ENCODE results near the gene PTGES3L. TPM values are rescaled to one million over a fixed set of nuclear protein-coding genes. Genes with fewer than 3 reads are reported as not detected.
A peak's percentile ranks its signal among the peaks of the same experiment; 100 is the strongest.

The PTGES3L gene
- total RNA-seq: under 1 TPM; 0.38 to 0.49 TPM
- under 1 TPM in 2 of 3 donors, not detected in 1; 0.30 to 0.51 TPM for polyA plus RNA-seq
- 0 to 0.08 (median 0) reads per million in 6 experiments for total RNA-seq

DNA sequence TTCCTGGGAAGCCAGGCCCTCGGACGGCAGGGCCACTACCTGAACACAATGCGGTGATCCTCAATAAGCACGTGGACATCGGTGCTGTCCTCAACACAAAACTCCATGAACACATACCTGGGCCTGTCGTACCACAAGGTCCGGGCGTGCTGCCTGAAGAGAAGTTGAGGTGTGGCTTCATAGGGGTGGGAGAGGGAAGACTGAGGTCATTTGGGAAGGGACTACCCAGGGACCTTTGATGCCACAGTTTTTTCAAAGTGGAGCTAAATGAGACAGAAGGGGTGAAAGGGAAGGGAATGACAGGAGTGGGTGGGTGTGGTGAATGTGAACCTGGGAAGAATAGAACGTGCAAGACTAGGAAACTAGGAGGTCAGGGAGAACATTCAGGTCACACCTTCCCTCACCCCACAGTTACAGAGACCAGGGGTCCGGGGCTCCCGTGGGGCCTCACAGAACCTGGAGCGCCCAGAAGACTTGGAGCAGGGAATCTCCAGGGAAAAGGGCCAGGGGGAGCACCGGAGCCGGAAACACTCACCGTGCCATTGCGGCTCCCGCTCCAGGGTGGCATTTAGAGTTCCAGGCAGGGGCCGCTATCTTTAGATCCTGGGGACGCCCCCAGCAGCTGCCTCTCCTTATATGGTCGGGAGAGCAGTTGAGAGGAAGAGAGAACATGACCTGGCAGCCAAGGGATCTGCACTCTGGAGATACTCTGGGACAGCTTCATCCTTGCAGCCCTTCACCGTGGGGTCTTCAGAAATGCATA lies at the start of gene PTGES3L:
Gene PTGES3L, minus strand, starts transcription at position 570 of the 763 bp plus-strand sequence. Its CDS starts 27 bp downstream, at position 543.
- H3K9me3 Mint-ChIP-seq: no peaks in the 10 kb centered on the region
- H3K27me3 Mint-ChIP-seq: no peaks in the 10 kb centered on the region
- POLR2A ChIA-PET: interaction anchor here (0.9 to 2.9 kb wide), 5 partner anchors 11 to 156 kb away, joined by 3 to 18 read pairs (median 5); partner anchors contain the start of genes BECN1 and RPL27
- peak in 4 of 10 donors; percentile 12 to 70 (median 22) for DNase-seq
- peak within 1 kb of the TSS; percentile 92 to 99 (median 96) for H3K27ac Mint-ChIP-seq
- H3K4me3 Mint-ChIP-seq: peak within 1 kb of the TSS; percentile 91 to 100 (median 98)
- H3K4me1 Mint-ChIP-seq: peaks cover 16 to 45% (median 37%) of the 10 kb centered on the region in 4 donors
- peak; percentile 36 to 47 for ATAC-seq
- H3K36me3 Mint-ChIP-seq: peaks cover 0 to 10% (median 2%) of the 10 kb centered on the region in 3 donors

- H3K27ac Mint-ChIP-seq: peak overlapping the region in 2 of 10 donors; percentile 37 to 89
- POLR2A ChIA-PET: no interaction called here
- H3K36me3 Mint-ChIP-seq: no peaks in the 10 kb centered on the region
- peak overlapping the region in 1 of 10 donors; percentile 50 for H3K4me3 Mint-ChIP-seq
- no peaks in the 10 kb centered on the region for H3K27me3 Mint-ChIP-seq
- no peaks in the 10 kb centered on the region for H3K9me3 Mint-ChIP-seq
- ATAC-seq: no peak
- DNase-seq: no peak
- peaks cover 9 to 15% (median 13%) of the 10 kb centered on the region in 4 donors for H3K4me1 Mint-ChIP-seq
Observed at GRCh38 chr17:43028221-43028861, 48.5 kb upstream of the PTGES3L start.

- H3K4me3 Mint-ChIP-seq: peak overlapping the region in 7 of 10 donors; percentile 7 to 71 (median 47)
Observed at GRCh38 chr17:43027091-43028032, 47.5 kb upstream of the PTGES3L start.

GRCh38 chr17:43026595-43026994 lies 46.7 kb upstream of the PTGES3L start:
- H3K4me1 Mint-ChIP-seq: peaks cover 9 to 22% (median 14%) of the 10 kb centered on the region in 4 donors
- H3K9me3 Mint-ChIP-seq: no peaks in the 10 kb centered on the region
- peak overlapping the region in 4 of 10 donors; percentile 32 to 72 (median 46) for H3K27ac Mint-ChIP-seq
- DNase-seq (no peak), ATAC-seq (no peak)
- POLR2A ChIA-PET: interaction anchor here (1.0 kb wide), 1 partner anchor 145 kb away, joined by 3 read pairs; the partner anchor contains the start of gene NBR1
- H3K36me3 Mint-ChIP-seq: no peaks in the 10 kb centered on the region
- H3K4me3 Mint-ChIP-seq: peak overlapping the region in 9 of 10 donors; percentile 7 to 84 (median 43)
- no peaks in the 10 kb centered on the region for H3K27me3 Mint-ChIP-seq

More at GRCh38 chr17:43027091-43028032, 47.5 kb upstream of the PTGES3L start:
- Mint-ChIP-seq H3K9me3 (no peaks in the 10 kb centered on the region), H3K4me1 (peaks cover 9 to 16% (median 13%) of the 10 kb centered on the region in 4 donors), H3K36me3 (no peaks in the 10 kb centered on the region), H3K27me3 (no peaks in the 10 kb centered on the region), H3K27ac (peak overlapping the region in 1 of 10 donors; percentile 32)
- DNase-seq: no peak
- POLR2A ChIA-PET: interaction anchor here (1.0 kb wide), 1 partner anchor 144 kb away, joined by 3 read pairs; the partner anchor contains the start of gene NBR1
- no peak for ATAC-seq

DNA sequence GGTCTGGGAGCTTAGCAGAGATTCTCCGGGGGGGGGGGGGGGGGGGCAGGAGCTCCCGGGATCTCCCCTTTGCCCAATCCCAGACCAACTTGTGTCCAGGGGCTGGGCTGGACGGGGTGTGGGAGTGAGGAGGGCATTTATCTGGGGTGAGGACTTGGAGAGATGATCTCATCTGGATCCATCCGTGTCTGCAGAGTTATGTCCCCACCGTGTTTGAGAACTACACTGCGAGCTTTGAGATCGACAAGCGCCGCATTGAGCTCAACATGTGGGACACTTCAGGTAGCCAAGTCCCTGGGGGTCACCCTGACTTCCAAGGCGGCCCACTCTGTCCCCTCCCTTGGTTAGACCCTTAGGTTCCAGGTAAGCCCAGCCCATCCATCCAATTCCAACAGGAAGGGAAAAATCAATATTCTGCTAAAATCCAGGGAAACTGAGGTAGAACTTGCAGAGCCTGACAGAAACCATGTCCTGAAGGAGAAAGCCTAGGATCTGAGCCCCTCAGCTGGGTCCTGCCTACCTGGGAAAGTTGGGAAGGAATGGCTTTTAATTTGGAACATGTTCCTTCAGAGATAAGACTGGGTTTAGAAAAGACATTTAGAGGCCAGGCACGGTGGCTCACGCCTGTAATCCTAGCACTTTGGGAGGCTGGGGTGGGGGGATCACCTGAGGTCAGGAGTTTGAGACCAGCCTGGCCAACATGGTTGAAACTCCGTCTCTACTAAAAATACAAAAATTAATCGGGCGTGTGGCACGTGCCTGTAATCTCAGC lies 46.1 kb upstream of the PTGES3L start:
- POLR2A ChIA-PET: interaction anchor here (2.7 kb wide), 1 partner anchor 335 kb away, joined by 12 read pairs; no protein-coding TSS in a partner anchor
- H3K27me3 Mint-ChIP-seq: no peaks in the 10 kb centered on the region
- peak overlapping the region in 9 of 10 donors; percentile 18 to 88 (median 80) for H3K4me3 Mint-ChIP-seq
- no peaks in the 10 kb centered on the region for H3K36me3 Mint-ChIP-seq
- H3K27ac Mint-ChIP-seq: peak overlapping the region in 4 of 10 donors; percentile 32 to 96 (median 74)
- H3K4me1 Mint-ChIP-seq: peaks cover 13 to 25% (median 17%) of the 10 kb centered on the region in 4 donors
- no peak for ATAC-seq
- no peaks in the 10 kb centered on the region for H3K9me3 Mint-ChIP-seq
- no peak for DNase-seq

- Mint-ChIP-seq H3K36me3 (no peaks in the 10 kb centered on the region), H3K27me3 (no peaks in the 10 kb centered on the region), H3K27ac (peak overlapping the region in 6 of 10 donors; percentile 32 to 96 (median 74)), H3K4me3 (peak overlapping the region; percentile 65 to 88 (median 80)), H3K4me1 (peaks cover 16 to 32% (median 21%) of the 10 kb centered on the region in 4 donors), H3K9me3 (no peaks in the 10 kb centered on the region)
- POLR2A ChIA-PET: interaction anchor here (0.8 to 2.7 kb wide), 2 partner anchors 101 to 335 kb away, joined by 3 to 12 read pairs; no protein-coding TSS in a partner anchor
- DNase-seq (no peak), ATAC-seq (peak in 1 of 2 donors; percentile 6)
Observed at GRCh38 chr17:43025290-43025657, 45.4 kb upstream of the PTGES3L start.

DNA sequence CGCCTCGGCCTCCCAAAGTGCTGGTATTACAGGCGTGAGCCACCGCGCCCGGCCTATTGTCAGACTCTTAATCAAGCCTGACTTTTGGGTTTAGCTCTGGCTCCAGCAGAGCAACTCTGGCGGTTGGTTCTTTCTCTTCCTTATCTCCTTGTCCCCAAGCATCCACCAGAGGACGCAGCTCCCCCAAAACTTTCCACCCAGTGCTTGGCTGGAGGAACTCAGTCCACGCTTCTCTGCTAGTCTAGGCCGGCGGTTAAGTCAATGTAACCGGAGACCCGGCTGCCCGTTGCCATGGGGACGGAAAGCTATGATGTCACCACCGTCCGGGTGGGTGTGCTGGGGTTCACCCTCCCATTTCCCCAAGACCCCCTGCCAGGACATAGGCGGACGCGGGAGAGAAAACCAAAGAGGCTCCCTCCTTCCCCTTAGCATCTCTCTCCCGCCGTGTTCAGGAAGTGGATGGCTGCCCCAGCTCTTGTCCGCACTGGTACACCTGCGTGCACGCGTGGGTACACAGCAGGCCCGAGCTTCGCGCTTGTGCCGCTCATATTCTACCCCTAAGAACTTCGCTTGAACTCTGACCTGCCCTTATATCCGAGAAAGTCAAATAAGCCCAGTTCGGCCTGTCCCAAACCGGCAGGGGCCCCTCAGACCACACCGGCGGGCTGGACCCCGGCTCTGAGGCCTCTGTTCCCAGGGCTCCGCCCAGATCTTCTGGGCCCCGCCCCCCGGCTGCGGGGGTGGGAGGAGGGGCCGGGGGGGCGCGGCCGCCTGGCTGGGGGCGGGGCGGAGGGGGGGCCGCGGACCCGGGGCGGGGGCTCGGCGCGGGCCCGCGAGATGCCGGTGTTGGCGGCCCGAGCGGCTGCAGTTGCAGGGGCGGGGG lies 44.8 kb upstream of the PTGES3L start, which contains the start of gene RND2:
Gene RND2, plus strand, starts transcription at position 825 of the 883 bp plus-strand sequence. CDS start 117 bp downstream, outside the sequence.
- H3K36me3 Mint-ChIP-seq: no peaks in the 10 kb centered on the region
- DNase-seq (peak; percentile 72 to 93 (median 78)), ATAC-seq (peak; percentile 66)
- H3K4me1 Mint-ChIP-seq: peaks cover 18 to 38% (median 27%) of the 10 kb centered on the region in 4 donors
- H3K4me3 Mint-ChIP-seq: peak within 1 kb of the TSS; percentile 84 to 95 (median 92)
- POLR2A ChIA-PET: interaction anchor here (0.5 to 3.8 kb wide), 14 partner anchors 12 to 344 kb away, joined by 3 to 29 read pairs (median 4); partner anchors contain the start of genes IFI35, NBR1, RPL27 and TMEM106A
- H3K9me3 Mint-ChIP-seq: no peaks in the 10 kb centered on the region
- peak within 1 kb of the TSS; percentile 85 to 96 (median 94) for H3K27ac Mint-ChIP-seq
- no peaks in the 10 kb centered on the region for H3K27me3 Mint-ChIP-seq

- ATAC-seq (peak; percentile 46 to 54), DNase-seq (peak in 9 of 10 donors; percentile 40 to 70 (median 56))
- Mint-ChIP-seq H3K9me3 (no peaks in the 10 kb centered on the region), H3K4me1 (peaks cover 26 to 56% (median 41%) of the 10 kb centered on the region in 4 donors), H3K36me3 (no peaks in the 10 kb centered on the region), H3K27ac (peak within 1 kb of the TSS; percentile 31 to 88 (median 82)), H3K4me3 (peak within 1 kb of the TSS; percentile 85 to 93 (median 89)), H3K27me3 (no peaks in the 10 kb centered on the region)
- POLR2A ChIA-PET: interaction anchor here (0.6 to 3.8 kb wide), 9 partner anchors 10 to 346 kb away, joined by 3 to 29 read pairs (median 5); partner anchors contain the start of genes IFI35 and RPL27
Observed at GRCh38 chr17:43021741-43022512, 42.0 kb upstream of the PTGES3L start, which contains the start of gene VAT1. VAT1 (minus strand) TSS chr17:43022385; CDS start chr17:43022322, 63 bp downstream.
